Heart left ventricle (tissue), 16 donors: Measurements from ENCODE around the gene LSAMP. TPM values are rescaled to one million over a fixed set of nuclear protein-coding genes. Genes with fewer than 3 reads are reported as not detected.
"Not testable (repeated sequence)": the region's sequence is repeated elsewhere in the genome, so short reads cannot be mapped to it uniquely, and the experiment has no call there.

Experiments used
- ATAC-seq, 4 donors: fragments of 200-7000 bp; cut with Tn5 transposase; one replicate each; pipeline ENCODE4 v1.9.1; 2020 to 2022; ENCODE audit warnings: moderate library complexity in 4 of 4, mild to moderate bottlenecking in 3 of 4, moderate number of reproducible peaks in 1 of 4
- DNase-seq, 5 donors: peaks; one replicate each; pipeline ENCODE4 v3.0.0-alpha.2; 2020
- H3K27ac ChIP-seq, 12 donors: fragments of 200-600 bp; sonication (generic) in 4 of 12; one replicate each; pipeline versions ENCODE4 v1.5.0 to v1.8.0; 2016 to 2022; ENCODE audit warnings: mild to moderate bottlenecking in 2 of 12
- H3K27me3 ChIP-seq, 9 donors: fragments of 200-600 bp; sonication (generic) in 2 of 9; one replicate each; pipeline versions ENCODE4 v1.5.1 to v1.8.0; 2016 to 2022; ENCODE audit warnings: mild to moderate bottlenecking in 3 of 9
- H3K36me3 ChIP-seq, 9 donors: fragments of 200-600 bp; sonication (generic) in 2 of 9; one replicate each; pipeline versions ENCODE4 v1.5.0 to v1.8.0; 2018 to 2022; ENCODE audit warnings: mild to moderate bottlenecking in 2 of 9
- H3K4me1 ChIP-seq, 12 donors: fragments of 200-600 bp; sonication (generic) in 4 of 12; one replicate each; pipeline versions ENCODE4 v1.5.0 to v1.8.0; 2016 to 2022; ENCODE audit warnings: mild to moderate bottlenecking in 3 of 12
- H3K4me3 ChIP-seq, 12 donors: fragments of 200-600 bp; sonication (generic) in 4 of 12; one replicate each; pipeline versions ENCODE4 v1.5.0 to v1.8.0; 2017 to 2022; ENCODE audit warnings: mild to moderate bottlenecking in 9 of 12, moderate library complexity in 4 of 12
- H3K9me3 ChIP-seq, 12 donors: fragments of 200-600 bp; sonication (generic) in 4 of 12; one replicate each; pipeline versions ENCODE4 v1.5.0 to v1.8.0; 2016 to 2022; ENCODE audit warnings: mild to moderate bottlenecking in 1 of 12
- POLR2A ChIP-seq, 2 donors: fragments of 450-650 bp; IDR thresholded peaks; one replicate each; pipeline ENCODE4 v1.6.1; 2017; ENCODE audit warnings: antibody characterized with exemption in 2 of 2, mild to moderate bottlenecking in 2 of 2, moderate library complexity in 2 of 2
- WGBS, 4 donors: extraction: QIAGEN DNeasy Blood & Tissue Kit in 2 of 4; methylation state at CpG; one replicate each; pipeline versions ENCODE4 v1.1.5 to v1.1.7; 2013 to 2018; 5-methylcytosine and 5-hydroxymethylcytosine counted together
- intact Hi-C, 10 donors: fragments of 100-400 bp; cut with DNase I; formaldehyde crosslinking; loops; one replicate each; pipeline versions ENCODE4 v1.11.1 to v1.14.2; 2022
- polyA plus RNA-seq, 2 donors: library from polyadenylated mRNA; stranded (reverse); fragments of 200-250 nt; gene quantifications; one replicate each; pipeline ENCODE4 v1.2.3, GENCODE V29; 2013
- total RNA-seq, 9 donors: library from RNA; depleted of rRNA in 2 of 9; stranded (reverse); fragments of >200 nt in 2 of 9; fragmentation: NEBNext Ultra II Directional in 3 of 9; extraction: Animal tissue kit (Norgen Biotek cat#: 25700) in 3 of 9; gene quantifications; one replicate each; pipeline versions ENCODE4 v1.1.0 to v1.2.4, GENCODE V29; 2016 to 2023
- TF ChIP-seq, protein P1 (sequence below), 12 donors: fragments of 200-600 bp; sonication (generic) in 4 of 12; IDR thresholded peaks; one replicate each; pipeline versions ENCODE4 v1.5.0 to v1.8.0; 2018 to 2022; ENCODE audit warnings: antibody characterized with exemption in 12 of 12, mild to moderate bottlenecking in 5 of 12
- donor health status: ischemic (EF 13 %, LVEDD 7.1; RV severe dilation, severe dysfunction).
- donor health status: healthy with polysubstance abuse.
- donor health status: DM: no; HTN: yes; CAD: no.
- donor health status: DM: no; HTN: no; CAD: no.
- donor health status: ischemic (EF 25% LVEDD 6.9; RV normal size, moderate dysfunction).
- donor health status: ischemic (EF 25% LVEDD 5.7; RV mildly dilated, moderate dysfunction).
- donor health status: healthy.
- donor health status: DM: yes; HTN: yes; CAD: no.
- donor health status: ischemic (EF 35%, LVEDD 5.7; RV mildly dilated, moderate dysfunction).
- donor health status: nonischemic (EF 11% LVEDD 7.7; RV severe dilation, severe dysfunction).
- donor health status: DM: yes; HTN: yes; CAD: no.
- donor health status: PGD.
- donor health status: ischemic (EF 29% LVEDD 5.4; RV normal size, mild dysfunction).
- donor health status: nonischemic (EF 23%, LVEDD 6.1; RV moderate dilation, normal function).

The LSAMP gene
- total and polyA plus RNA-seq, 11 donors: 1.6 to 52.3 (median 7.2) TPM

DNA sequence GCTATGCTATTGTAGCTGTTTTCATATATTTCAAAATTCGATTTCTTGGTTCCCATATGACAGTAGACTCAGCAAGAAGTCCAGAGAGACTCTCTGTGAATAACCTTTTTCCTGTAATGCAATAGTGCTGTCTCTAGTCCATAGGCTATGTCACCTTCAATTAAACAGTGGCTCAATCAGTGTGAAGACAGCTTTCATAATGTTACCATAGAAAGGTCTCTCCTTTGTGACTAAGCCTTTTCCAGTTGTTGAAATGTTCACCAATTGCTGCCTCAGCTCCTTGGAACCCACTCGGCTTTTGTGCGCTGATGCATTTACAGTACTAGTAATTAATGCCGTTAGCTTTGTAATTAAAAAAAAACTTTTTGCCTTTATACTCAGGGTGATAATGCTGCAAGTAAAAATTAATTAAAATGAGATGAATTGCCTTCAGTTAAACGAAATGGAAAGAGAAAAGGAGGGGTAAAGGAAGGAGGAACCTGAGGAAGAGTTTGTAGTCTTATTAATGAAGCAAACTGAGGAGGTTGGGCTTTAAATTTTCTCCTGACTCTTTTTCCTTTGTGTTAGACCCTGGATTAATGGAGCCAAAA is 214.8 kb downstream of the LSAMP start:
- H3K27me3 ChIP-seq: no peaks in the 10 kb centered on the region
- DNase-seq (no peak), ATAC-seq (no peak)
- no peaks in the 10 kb centered on the region for H3K9me3 ChIP-seq
- intact Hi-C loops: no loop called here
- H3K4me3 ChIP-seq: no peak overlapping the region
- TF ChIP-seq, protein P1, sequence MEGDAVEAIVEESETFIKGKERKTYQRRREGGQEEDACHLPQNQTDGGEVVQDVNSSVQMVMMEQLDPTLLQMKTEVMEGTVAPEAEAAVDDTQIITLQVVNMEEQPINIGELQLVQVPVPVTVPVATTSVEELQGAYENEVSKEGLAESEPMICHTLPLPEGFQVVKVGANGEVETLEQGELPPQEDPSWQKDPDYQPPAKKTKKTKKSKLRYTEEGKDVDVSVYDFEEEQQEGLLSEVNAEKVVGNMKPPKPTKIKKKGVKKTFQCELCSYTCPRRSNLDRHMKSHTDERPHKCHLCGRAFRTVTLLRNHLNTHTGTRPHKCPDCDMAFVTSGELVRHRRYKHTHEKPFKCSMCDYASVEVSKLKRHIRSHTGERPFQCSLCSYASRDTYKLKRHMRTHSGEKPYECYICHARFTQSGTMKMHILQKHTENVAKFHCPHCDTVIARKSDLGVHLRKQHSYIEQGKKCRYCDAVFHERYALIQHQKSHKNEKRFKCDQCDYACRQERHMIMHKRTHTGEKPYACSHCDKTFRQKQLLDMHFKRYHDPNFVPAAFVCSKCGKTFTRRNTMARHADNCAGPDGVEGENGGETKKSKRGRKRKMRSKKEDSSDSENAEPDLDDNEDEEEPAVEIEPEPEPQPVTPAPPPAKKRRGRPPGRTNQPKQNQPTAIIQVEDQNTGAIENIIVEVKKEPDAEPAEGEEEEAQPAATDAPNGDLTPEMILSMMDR (IDR thresholded peaks at IDR 0.05): no peak
- no peak for TF ChIP-seq POLR2A (IDR thresholded peaks at IDR 0.05)
- no peak overlapping the region for H3K27ac ChIP-seq
- 76 to 79% (median 78%) methylated on average over 5 of the region's 5 CpGs for WGBS, 4 donors
- H3K36me3 ChIP-seq: no peaks in the 10 kb centered on the region
- no peaks in the 10 kb centered on the region for H3K4me1 ChIP-seq

DNA sequence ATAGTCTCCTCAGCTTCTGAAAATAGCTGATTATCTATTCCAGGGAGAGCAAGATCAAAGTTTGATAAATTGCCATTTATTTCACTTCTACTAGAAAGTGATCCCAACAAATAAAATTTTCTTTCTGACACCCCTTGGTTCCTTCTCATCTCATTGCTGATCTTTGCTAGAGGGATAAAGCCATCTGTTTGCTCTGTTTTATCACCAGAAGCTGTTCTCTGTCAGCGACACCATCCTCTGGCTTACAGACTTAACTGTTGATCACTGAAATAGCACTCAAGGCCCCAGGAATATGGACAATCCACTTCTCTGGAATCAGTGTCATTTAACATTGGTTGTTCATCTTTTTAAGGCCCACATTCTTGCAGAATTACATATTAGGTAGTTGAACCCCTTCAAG is 219.0 kb downstream of the LSAMP start:
- H3K4me3 ChIP-seq: no peak overlapping the region
- no peak overlapping the region for H3K27ac ChIP-seq
- no peaks in the 10 kb centered on the region for H3K4me1 ChIP-seq
- intact Hi-C loops: no loop called here
- 47 to 57% (median 54%) methylated on average over 1 of the region's 1 CpG for WGBS, 4 donors
- ATAC-seq (no peak), DNase-seq (no peak)
- TF ChIP-seq, protein P1 (IDR thresholded peaks at IDR 0.05): no peak
- no peak for TF ChIP-seq POLR2A (IDR thresholded peaks at IDR 0.05)
- H3K36me3 ChIP-seq: no peaks in the 10 kb centered on the region
- H3K9me3 ChIP-seq: no peaks in the 10 kb centered on the region
- H3K27me3 ChIP-seq: no peaks in the 10 kb centered on the region

DNA sequence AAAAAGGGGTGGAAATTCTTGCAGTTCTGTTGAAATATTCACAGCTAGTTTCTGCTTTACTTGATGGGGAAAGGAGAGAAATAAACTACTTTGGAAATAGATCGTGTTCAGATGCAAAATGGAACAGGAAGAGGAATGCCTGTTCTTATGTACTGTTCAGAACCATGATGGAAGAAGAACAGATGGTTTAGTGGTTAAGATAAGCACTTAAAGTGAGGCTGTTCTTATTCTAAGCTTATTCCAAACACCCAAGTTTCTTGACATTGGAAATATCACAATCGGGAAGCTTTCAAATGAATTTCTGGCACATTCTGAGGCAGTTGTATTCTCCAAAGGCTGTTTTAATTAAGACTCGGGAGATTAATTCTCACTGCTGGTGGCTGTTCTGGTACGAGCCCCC is 228.5 kb downstream of the LSAMP start:
- H3K4me1 ChIP-seq: no peaks in the 10 kb centered on the region
- H3K36me3 ChIP-seq: no peaks in the 10 kb centered on the region
- WGBS, 4 donors: 52 to 65% (median 62%) methylated on average over 4 of the region's 4 CpGs
- intact Hi-C loops: no loop called here
- DNase-seq: no peak
- no peak overlapping the region for H3K4me3 ChIP-seq
- H3K9me3 ChIP-seq: no peaks in the 10 kb centered on the region
- no peak overlapping the region for H3K27ac ChIP-seq
- ATAC-seq: no peak
- TF ChIP-seq POLR2A (IDR thresholded peaks at IDR 0.05): no peak
- TF ChIP-seq, protein P1 (IDR thresholded peaks at IDR 0.05): no peak
- no peaks in the 10 kb centered on the region for H3K27me3 ChIP-seq

DNA sequence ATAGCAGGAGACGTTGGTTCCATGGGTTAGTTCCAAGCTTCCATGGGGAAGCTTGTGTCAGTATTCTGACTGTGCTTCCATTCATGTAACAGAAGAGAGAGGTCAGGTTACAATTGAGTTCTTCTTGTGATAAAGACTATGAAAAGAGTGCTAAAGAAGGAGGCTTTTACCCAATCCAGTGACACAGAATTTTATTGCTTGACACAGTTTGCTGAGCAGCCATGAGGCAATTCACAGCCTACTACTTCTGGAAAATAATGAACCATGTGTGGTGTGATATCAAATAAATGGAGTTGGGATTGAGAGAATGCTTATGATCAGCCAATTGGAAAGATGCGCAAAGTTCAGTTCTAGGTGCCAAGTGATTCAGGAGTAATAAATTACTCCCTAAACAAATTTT is 233.4 kb downstream of the LSAMP start:
- intact Hi-C loops: no loop called here
- DNase-seq: no peak
- 68 to 74% (median 69%) methylated on average over 2 of the region's 2 CpGs for WGBS, 4 donors
- ATAC-seq: no peak
- H3K27ac ChIP-seq: no peak overlapping the region
- no peak overlapping the region for H3K4me3 ChIP-seq
- no peaks in the 10 kb centered on the region for H3K9me3 ChIP-seq
- H3K27me3 ChIP-seq: no peaks in the 10 kb centered on the region
- TF ChIP-seq, protein P1 (IDR thresholded peaks at IDR 0.05): no peak
- TF ChIP-seq POLR2A (IDR thresholded peaks at IDR 0.05): no peak
- H3K36me3 ChIP-seq: no peaks in the 10 kb centered on the region
- H3K4me1 ChIP-seq: no peaks in the 10 kb centered on the region

DNA sequence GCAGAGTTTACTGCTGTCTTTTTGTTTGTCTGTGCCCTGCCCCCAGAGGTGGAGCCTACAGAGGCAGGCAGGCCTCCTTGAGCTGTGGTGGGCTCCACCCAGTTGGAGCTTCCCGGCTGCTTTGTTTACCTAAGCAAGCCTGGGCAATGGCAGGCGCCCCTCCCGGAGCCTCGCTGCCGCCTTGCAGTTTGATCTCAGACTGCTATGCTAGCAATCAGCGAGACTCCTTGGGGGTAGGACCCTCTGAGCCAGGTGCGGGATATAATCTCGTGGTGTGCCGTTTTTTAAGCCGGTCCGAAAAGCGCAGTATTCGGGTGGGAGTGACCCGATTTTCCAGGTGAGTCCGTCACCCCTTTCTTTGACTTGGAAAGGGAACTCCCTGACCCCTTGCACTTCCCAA is 236.5 kb downstream of the LSAMP start:
- 83 to 92% (median 87%) methylated on average over 14 to 15 of the region's 15 CpGs for WGBS, 4 donors
- DNase-seq, intact Hi-C loops, H3K9me3 ChIP-seq, ATAC-seq, H3K27ac ChIP-seq, H3K36me3 ChIP-seq, H3K4me3 ChIP-seq, H3K27me3 ChIP-seq, H3K4me1 ChIP-seq: not testable (repeated sequence)
